SK-N-SH treated with all-trans-retinoic acid at 6 μM for 48 hours (cell line): Measurements from ENCODE around the gene TNS4.

Source experiments
- ATAC-seq: fragments of 200-7000 bp; cut with Tn5 transposase; 3 replicates; pipeline ENCODE4 v1.9.1; 2020; ENCODE audit warnings: mild to moderate bottlenecking, moderate library complexity
- ARNTL ChIP-seq: fragments of 450-650 bp; formaldehyde crosslinking; IDR thresholded peaks from 2 replicates; pipeline ENCODE4 v1.5.0; 2020; ENCODE audit warnings: low read depth, mild to moderate bottlenecking, moderate library complexity, borderline replicate concordance
- BACH2 ChIP-seq: fragments of 250-450 bp; sonication (Bioruptor Pico); IDR thresholded peaks from 2 replicates; pipeline ENCODE4 v1.9.0; 2021; ENCODE audit warnings: mild to moderate bottlenecking, borderline replicate concordance
- CREB5 ChIP-seq: fragments of 250-450 bp; sonication (Bioruptor Pico); IDR thresholded peaks from 2 replicates; pipeline ENCODE4 v1.5.1; 2020; ENCODE audit warnings: low read depth, mild to moderate bottlenecking, moderate library complexity
- CSRNP3 ChIP-seq: fragments of 250-450 bp; sonication (Bioruptor Pico); IDR thresholded peaks from 2 replicates; pipeline ENCODE4 v1.5.1; 2021; ENCODE audit warnings: mild to moderate bottlenecking, moderate library complexity
- ESRRG ChIP-seq: fragments of 250-450 bp; sonication (Bioruptor Pico); IDR thresholded peaks from 2 replicates; pipeline ENCODE4 v1.6.1; 2021; ENCODE audit warnings: mild to moderate bottlenecking
- GLIS3 ChIP-seq: fragments of 250-450 bp; sonication (Bioruptor Pico); IDR thresholded peaks from 2 replicates; pipeline ENCODE4 v1.5.0; 2020; ENCODE audit warnings: mild to moderate bottlenecking, moderate library complexity
- ISL1 ChIP-seq: fragments of 250-450 bp; sonication (Bioruptor Pico); IDR thresholded peaks from 2 replicates; pipeline ENCODE4 v2.1.2; 2022; ENCODE audit warnings: mild to moderate bottlenecking, moderate library complexity
- OSR1 ChIP-seq: fragments of 250-450 bp; sonication (Bioruptor Pico); IDR thresholded peaks from 2 replicates; pipeline ENCODE4 v1.8.0; 2022; ENCODE audit warnings: moderate library complexity, mild to moderate bottlenecking, inconsistent platforms
- PATZ1 ChIP-seq: fragments of 250-450 bp; sonication (Bioruptor Pico); IDR thresholded peaks from 2 replicates; pipeline ENCODE4 v1.8.0; 2020; ENCODE audit warnings: mild to moderate bottlenecking, moderate library complexity, borderline replicate concordance
- POU6F1 ChIP-seq: fragments of 250-450 bp; sonication (Bioruptor Pico); IDR thresholded peaks from 2 replicates; pipeline ENCODE4 v1.8.0; 2021; ENCODE audit warnings: low read depth, mild to moderate bottlenecking, moderate library complexity, borderline replicate concordance
- PPARA ChIP-seq: fragments of 250-450 bp; sonication (Bioruptor Pico); IDR thresholded peaks from 2 replicates; pipeline ENCODE4 v1.5.0; 2020; ENCODE audit warnings: mild to moderate bottlenecking, borderline replicate concordance
- SNAI2 ChIP-seq: fragments of 250-450 bp; sonication (Bioruptor Pico); IDR thresholded peaks from 2 replicates; pipeline ENCODE4 v1.5.0; 2020; ENCODE audit warnings: mild to moderate bottlenecking, moderate library complexity
- TCF4 ChIP-seq: fragments of 250-450 bp; sonication (Bioruptor Pico); IDR thresholded peaks from 2 replicates; pipeline ENCODE4 v1.8.0; 2021; ENCODE audit warnings: mild to moderate bottlenecking, moderate library complexity, borderline replicate concordance
- TOX ChIP-seq: fragments of 250-450 bp; sonication (Bioruptor Pico); IDR thresholded peaks from 2 replicates; pipeline ENCODE4 v1.8.0; 2021; ENCODE audit warnings: mild to moderate bottlenecking, moderate library complexity, borderline replicate concordance
- TSHZ2 ChIP-seq: fragments of 250-450 bp; sonication (Bioruptor Pico); IDR thresholded peaks from 2 replicates; pipeline ENCODE4 v1.5.0; 2020; ENCODE audit warnings: mild to moderate bottlenecking, moderate library complexity
- ZFP3 ChIP-seq: fragments of 250-450 bp; sonication (Bioruptor Pico); IDR thresholded peaks from 2 replicates; pipeline ENCODE4 v1.5.0; 2020; ENCODE audit warnings: mild to moderate bottlenecking, moderate library complexity
- ZFP30 ChIP-seq: fragments of 450-650 bp; formaldehyde crosslinking; IDR thresholded peaks from 2 replicates; pipeline ENCODE4 v1.5.0; 2022; ENCODE audit warnings: mild to moderate bottlenecking, moderate library complexity
- ZNF565 ChIP-seq: fragments of 450-650 bp; formaldehyde crosslinking; conservative IDR thresholded peaks from 2 replicates; pipeline ENCODE4 v1.5.0; 2020; ENCODE audit warnings: low read depth, mild to moderate bottlenecking, moderate library complexity
- ZNF70 ChIP-seq: fragments of 450-650 bp; formaldehyde crosslinking; IDR thresholded peaks from 2 replicates; pipeline ENCODE4 v1.5.0; 2020; ENCODE audit warnings: mild to moderate bottlenecking, moderate library complexity
- ZNF8 ChIP-seq: fragments of 450-650 bp; formaldehyde crosslinking; IDR thresholded peaks from 2 replicates; pipeline ENCODE4 v1.5.0; 2020; ENCODE audit warnings: mild to moderate bottlenecking, moderate library complexity

The TNS4 gene

GRCh38 chr17:40456396-40456951 is 44.9 kb downstream of the TNS4 start:
- no peak for TF ChIP-seq BACH2 (CRISPR knock-in tag)
- TF ChIP-seq ZNF70 (CRISPR knock-in tag), result no peak
- no peak for TF ChIP-seq CREB5
- TF ChIP-seq SNAI2 (CRISPR knock-in tag), result no peak
- no peak for TF ChIP-seq TSHZ2 (CRISPR knock-in tag)
- no peak for TF ChIP-seq PPARA (CRISPR knock-in tag)

GRCh38 chr17:40454613-40454995 is 46.8 kb downstream of the TNS4 start:
- no peak for ATAC-seq
- TF ChIP-seq ISL1 (CRISPR knock-in tag) (no peak), ZNF70 (CRISPR knock-in tag) (no peak), TOX (no peak), ESRRG (no peak), CSRNP3 (CRISPR knock-in tag) (no peak), ZFP3 (CRISPR knock-in tag) (no peak), BACH2 (CRISPR knock-in tag) (no peak), GLIS3 (CRISPR knock-in tag) (no peak), SNAI2 (CRISPR knock-in tag) (no peak), TCF4 (CRISPR knock-in tag) (no peak), ZFP30 (CRISPR knock-in tag) (no peak), CREB5 (no peak), PPARA (CRISPR knock-in tag) (no peak), OSR1 (CRISPR knock-in tag) (no peak), ARNTL (CRISPR knock-in tag) (no peak)

More at GRCh38 chr17:40456396-40456951, 44.9 kb downstream of the TNS4 start:
- ATAC-seq, result no peak

GRCh38 chr17:40453881-40454612 is 47.4 kb downstream of the TNS4 start:
- no peak for TF ChIP-seq ZFP30 (CRISPR knock-in tag)
- no peak for TF ChIP-seq TSHZ2 (CRISPR knock-in tag)
- no peak for TF ChIP-seq ZNF565 (CRISPR knock-in tag)
- no peak for TF ChIP-seq TOX
- no peak for TF ChIP-seq OSR1 (CRISPR knock-in tag)
- TF ChIP-seq SNAI2 (CRISPR knock-in tag), result no peak
- TF ChIP-seq ZNF8 (CRISPR knock-in tag), result no peak
- TF ChIP-seq ZFP3 (CRISPR knock-in tag), result no peak
- no peak for TF ChIP-seq PATZ1 (CRISPR knock-in tag)
- TF ChIP-seq POU6F1 (CRISPR knock-in tag), result no peak
- no peak for TF ChIP-seq CREB5
- TF ChIP-seq, all 23 proteins: peak for 0
- ATAC-seq, result no peak
